K562 (cell line): ENCODE results near the gene PRDM2. TPM values are rescaled to one million over a fixed set of nuclear protein-coding genes. Genes with fewer than 3 reads are reported as not detected.

ENCODE experiments used
- ATAC-seq: fragments of 200-7000 bp; cut with Tn5 transposase; 3 replicates; pipeline ENCODE4 v1.9.1; 2020; ENCODE audit warnings: moderate library complexity
- BruUV-seq: library from RNA; stranded (reverse); fragments of 400-500 nt; replicated peaks from 2 replicates; lab custom pipeline; 2021; lab: Mats Ljungman, UMichigan
- CTCF ChIA-PET: fragments of 300-600 bp; formaldehyde crosslinking; extraction: SDS; loops from one replicate; lab custom pipeline; 2021; ENCODE audit warnings: low intra/inter-chr PET ratio; lab: Yijun Ruan, JAX
- POLR2A ChIA-PET: fragments of 300-600, 350-650 bp; sonication (Branson Sonifier 250); formaldehyde crosslinking; extraction: SDS; loops from one replicate; lab custom pipeline; 2021; ENCODE audit warnings: antibody characterized with exemption, inconsistent platforms; lab: Yijun Ruan, JAX
- DNase-seq, 4 experiments: peaks; one replicate each; pipeline versions ENCODE4 v3.0.0 to v3.0.0-alpha.2; 2011 to 2018; ENCODE audit warnings: low spot score in 3 of 4, mixed read lengths in 3 of 4; ENCODE audit errors: extremely low read depth in 1 of 4
- FAIRE-seq: peaks from 2 replicates; lab custom pipeline; 2011; peaks lifted over from hg19 to GRCh38; lab: Jason Lieb, UNC
- H2AFZ ChIP-seq: 2 replicates; pipeline ENCODE4 v1.6.0; 2011; ENCODE audit warnings: low read depth, low read length, control low read depth, inconsistent platforms
- H3K27ac ChIP-seq: fragments of 200-600 bp; 3 replicates; pipeline ENCODE4 v1.8.0; 2011; ENCODE audit warnings: low read depth, mild to moderate bottlenecking, control low read depth, inconsistent platforms, low read length, moderate library complexity, mixed read lengths; ENCODE audit errors: extremely low read depth
- H3K27me3 ChIP-seq, 2 experiments: fragments of 300-600 bp in 1 of 2; 2 replicates in 1 of 2; 3 replicates in 1 of 2; pipeline versions ENCODE4 v1.6.0 to v1.8.0; 2011; ENCODE audit warnings: inconsistent platforms in 2 of 2, low read length in 2 of 2, mild to moderate bottlenecking in 1 of 2, mixed read lengths in 1 of 2, moderate library complexity in 1 of 2; ENCODE audit not compliant: control insufficient read depth in 2 of 2, insufficient read depth in 2 of 2
- H3K36me3 ChIP-seq: fragments of 300-600 bp; 3 replicates; pipeline ENCODE4 v1.8.0; 2011; ENCODE audit warnings: mild to moderate bottlenecking, low read length, inconsistent platforms; ENCODE audit not compliant: control insufficient read depth, insufficient read depth
- H3K4me1 ChIP-seq, 2 experiments: fragments of 200-600 bp in 1 of 2; replicated peaks in 1 of 2; 2 replicates in 1 of 2; 3 replicates in 1 of 2; pipeline versions ENCODE4 v1.5.1 to v1.8.0; 2011; ENCODE audit warnings: inconsistent platforms in 2 of 2, low read length in 2 of 2, mild to moderate bottlenecking in 1 of 2, mixed read lengths in 1 of 2, moderate library complexity in 1 of 2; ENCODE audit not compliant: control insufficient read depth in 2 of 2, insufficient read depth in 2 of 2
- H3K4me2 ChIP-seq: 2 replicates; pipeline ENCODE4 v1.6.1; 2011; ENCODE audit warnings: low read length, control low read depth, inconsistent platforms, mixed read lengths; ENCODE audit not compliant: insufficient read depth
- H3K4me3 ChIP-seq: fragments of 200-600 bp; sonication (generic), shearing (Covaris generic); 2 replicates; pipeline ENCODE4 v1.5.1; 2016; ENCODE audit warnings: control low read depth, inconsistent platforms
- H3K79me2 ChIP-seq: fragments of 200-600 bp; 3 replicates; pipeline ENCODE4 v1.8.0; 2011; ENCODE audit warnings: low read length, inconsistent platforms; ENCODE audit not compliant: control insufficient read depth, insufficient read depth
- H3K9ac ChIP-seq, 2 experiments: 2 replicates each; pipeline versions ENCODE4 v1.6.0 to v1.6.1; 2011; ENCODE audit warnings: low read depth in 2 of 2, low read length in 2 of 2, control low read depth in 1 of 2, inconsistent platforms in 1 of 2, mild to moderate bottlenecking in 1 of 2, mixed read lengths in 1 of 2; ENCODE audit not compliant: insufficient read depth in 1 of 2
- H3K9me1 ChIP-seq: one replicate; pipeline ENCODE4 v1.6.0; 2011; ENCODE audit warnings: inconsistent platforms, mild to moderate bottlenecking, low read length, moderate library complexity; ENCODE audit not compliant: control insufficient read depth, insufficient read depth
- H3K9me3 ChIP-seq: replicated peaks from 2 replicates; pipeline ENCODE4 v1.5.1; 2011; ENCODE audit warnings: low read depth, low read length, inconsistent platforms; ENCODE audit not compliant: control insufficient read depth, insufficient read depth
- H4K20me1 ChIP-seq: replicated peaks from 2 replicates; pipeline ENCODE4 v1.6.1; 2011; ENCODE audit warnings: low read length, inconsistent platforms, mixed read lengths; ENCODE audit not compliant: control insufficient read depth, insufficient read depth
- NCOR1 ChIP-seq: fragments of 450-650 bp; IDR thresholded peaks from 2 replicates; pipeline ENCODE4 v1.6.1; 2016; ENCODE audit warnings: mild to moderate bottlenecking, moderate library complexity
- RB1 ChIP-seq: fragments of 450-650 bp; IDR thresholded peaks from 2 replicates; pipeline ENCODE4 v1.6.1; 2017; ENCODE audit warnings: low read depth, mild to moderate bottlenecking
- RBM39 ChIP-seq: fragments of 200-400 bp; formaldehyde crosslinking; optimal IDR thresholded peaks from 2 replicates; pipeline ENCODE3; 2018; ENCODE audit warnings: low read depth, low read length
- SRSF3 ChIP-seq: fragments of 200-400 bp; formaldehyde crosslinking; IDR thresholded peaks from 2 replicates; pipeline ENCODE4 v1.6.1; 2016; ENCODE audit warnings: mild to moderate bottlenecking, low read length, moderate library complexity; ENCODE audit not compliant: insufficient read depth
- WGBS: fragments of 100-300 bp; shearing (Covaris generic); methylation state at CpG from one replicate; pipeline ENCODE4 v1.1.6; 2016; ENCODE audit warnings: low coverage, mixed read lengths; ENCODE audit not compliant: insufficient coverage; ENCODE audit errors: missing lambda C conversion rate; 5-methylcytosine and 5-hydroxymethylcytosine counted together
- in situ Hi-C: fragments of 300-500 bp; cut with MboI; formaldehyde crosslinking; loops from 4 replicates; pipeline ENCODE4 v1.15.0; 2018; ENCODE audit warnings: inconsistent platforms, mixed read lengths
- intact Hi-C: fragments of 100-400 bp; cut with micrococcal nuclease; formaldehyde crosslinking; loops from 2 replicates; pipeline ENCODE4 v1.14.2; 2022
- polyA plus RNA-seq, 8 experiments: library from polyadenylated mRNA; depleted of rRNA in 4 of 8; stranded (reverse) in 5 of 8; unstranded in 3 of 8; fragments of >200 nt; fragmentation: Nextera tagmentation in 2 of 8; fragmentation: Illumina TruSeq in 1 of 8; extraction: Ambion mirVana in 2 of 8; extraction: Trizol in 1 of 8; gene quantifications; 2 replicates each; pipeline versions ENCODE4 v1.2.1 to v1.2.3, GENCODE V29; 2011 to 2014; ENCODE audit warnings: inconsistent platforms in 1 of 8, missing spikeins in 1 of 8
- total RNA-seq, 7 experiments: library from RNA; depleted of rRNA in 6 of 7; stranded (reverse); fragments of >200 nt in 6 of 7; fragmentation: Illumina TruSeq in 2 of 7; extraction: Trizol in 2 of 7; gene quantifications; 2 replicates each; pipeline versions ENCODE4 v1.2.1 to v1.2.3, GENCODE V29; 2011 to 2021; ENCODE audit warnings: low replicate concordance in 1 of 7
- TF ChIP-seq, protein P1 (sequence below): fragments of 450-650 bp; formaldehyde crosslinking; IDR thresholded peaks from 2 replicates; pipeline ENCODE4 v1.4.0; 2022; ENCODE audit warnings: missing genetic modification characterization

The PRDM2 gene
- total and polyA plus RNA-seq, 9 of the 15 experiments (the other 6 are each of a cell fraction or from before 2014, with no cell fraction given): 5.4 to 27.6 (median 12.5) TPM

DNA sequence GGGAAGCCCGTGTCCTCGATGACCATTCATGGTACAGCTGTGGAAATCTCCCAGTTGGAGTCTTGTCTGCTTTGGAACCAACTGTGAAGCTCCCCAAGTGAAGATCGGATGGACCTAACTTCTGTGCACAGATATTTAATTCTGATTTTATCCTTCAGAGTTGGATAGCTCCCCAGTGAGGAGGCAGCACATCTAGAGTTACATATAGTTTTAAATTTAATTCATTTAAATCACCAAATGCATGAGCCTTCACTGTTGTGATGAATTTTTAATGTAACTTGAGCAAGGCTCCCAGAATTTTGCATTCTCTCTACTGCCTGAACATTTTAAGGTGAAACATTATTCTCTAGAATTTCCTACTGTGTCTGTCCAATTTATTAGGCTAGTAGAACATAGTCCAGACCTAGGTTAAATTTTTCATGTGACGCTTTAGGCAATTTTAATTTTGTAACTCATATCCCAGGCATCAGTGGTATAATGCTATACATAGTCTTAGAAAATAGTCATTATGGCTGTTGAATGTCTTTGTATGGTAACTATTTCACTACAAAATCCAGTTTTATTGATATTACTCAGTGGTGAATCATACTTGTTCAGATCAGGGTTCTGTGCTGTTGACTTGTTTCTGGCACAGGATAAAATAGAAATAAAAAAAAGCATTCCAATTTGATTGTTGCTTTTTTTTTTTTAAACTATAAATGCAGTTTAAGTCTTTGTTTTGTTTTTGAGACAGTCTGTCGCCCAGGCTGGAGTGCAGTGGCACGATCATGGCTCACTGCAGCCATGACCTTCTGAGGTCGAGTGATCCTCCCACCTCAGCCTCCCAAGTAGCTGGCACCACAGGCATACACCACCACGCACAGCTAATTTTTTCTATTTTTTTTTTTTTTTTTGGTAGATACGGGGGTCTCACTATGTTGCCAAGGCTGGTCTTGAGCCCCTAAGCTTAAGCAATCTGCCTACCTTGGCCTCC lies 66.9 kb downstream of the PRDM2 start:
- H2AFZ ChIP-seq: no peak overlapping the region
- no peaks in the 10 kb centered on the region for H3K9me1 ChIP-seq
- intact Hi-C loops (no loop called here), in situ Hi-C loops (no loop called here)
- peaks cover 49% of the 10 kb centered on the region for H4K20me1 ChIP-seq
- POLR2A ChIA-PET: interaction anchor here (0.5 to 1.2 kb wide), 2 partner anchors 9 to 49 kb away, joined by 4 to 5 read pairs; no protein-coding TSS in a partner anchor
- H3K9me3 ChIP-seq: no peaks in the 10 kb centered on the region
- TF ChIP-seq RBM39 (no peak), RB1 (no peak), NCOR1 (no peak), SRSF3 (no peak)
- TF ChIP-seq, protein P1, sequence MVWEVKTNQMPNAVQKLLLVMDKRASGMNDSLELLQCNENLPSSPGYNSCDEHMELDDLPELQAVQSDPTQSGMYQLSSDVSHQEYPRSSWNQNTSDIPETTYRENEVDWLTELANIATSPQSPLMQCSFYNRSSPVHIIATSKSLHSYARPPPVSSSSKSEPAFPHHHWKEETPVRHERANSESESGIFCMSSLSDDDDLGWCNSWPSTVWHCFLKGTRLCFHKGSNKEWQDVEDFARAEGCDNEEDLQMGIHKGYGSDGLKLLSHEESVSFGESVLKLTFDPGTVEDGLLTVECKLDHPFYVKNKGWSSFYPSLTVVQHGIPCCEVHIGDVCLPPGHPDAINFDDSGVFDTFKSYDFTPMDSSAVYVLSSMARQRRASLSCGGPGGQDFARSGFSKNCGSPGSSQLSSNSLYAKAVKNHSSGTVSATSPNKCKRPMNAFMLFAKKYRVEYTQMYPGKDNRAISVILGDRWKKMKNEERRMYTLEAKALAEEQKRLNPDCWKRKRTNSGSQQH: no peak
- H3K9ac ChIP-seq: no peak overlapping the region
- H3K36me3 ChIP-seq: no peaks in the 10 kb centered on the region
- FAIRE-seq (no peak), ATAC-seq (no peak), DNase-seq (no peak)
- H3K27ac ChIP-seq: no peak overlapping the region
- peaks cover 0 to 11% of the 10 kb centered on the region in 2 experiments; a peak in 3 of 5 replicates for H3K4me1 ChIP-seq
- H3K4me2 ChIP-seq: no peak overlapping the region
- no TSS peak for BruUV-seq
- H3K27me3 ChIP-seq: no peaks in the 10 kb centered on the region
- H3K4me3 ChIP-seq: no peak overlapping the region
- H3K79me2 ChIP-seq: peaks cover 88% of the 10 kb centered on the region
- CTCF ChIA-PET: no interaction called here
- 94% methylated on average over 9 of the region's 9 CpGs for WGBS
